CD4-positive, alpha-beta T cell treated with Interleukin-10 for 1 hour (primary cell): ENCODE data around the gene AGTRAP.

ENCODE experiments used
- DNase-seq: peaks from one replicate; pipeline ENCODE4 v3.0.0-alpha.2; 2020

The AGTRAP gene

GRCh38 chr1:11786168-11786567 lies 50.2 kb downstream of the AGTRAP start:
- no peak for DNase-seq

GRCh38 chr1:11787251-11787803 lies 51.4 kb downstream of the AGTRAP start:
- no peak for DNase-seq

GRCh38 chr1:11787804-11788436 lies 52.0 kb downstream of the AGTRAP start:
- DNase-seq: no peak

- no peak for DNase-seq
Measured at GRCh38 chr1:11788549-11789053, 52.7 kb downstream of the AGTRAP start.

GRCh38 chr1:11789126-11790067 lies 53.5 kb downstream of the AGTRAP start:
- no peak for DNase-seq

GRCh38 chr1:11790101-11790879 lies 54.4 kb downstream of the AGTRAP start:
- DNase-seq: no peak

- DNase-seq: peak; percentile 44
Measured at GRCh38 chr1:11790880-11791715, 55.2 kb downstream of the AGTRAP start.

- DNase-seq: no peak
Measured at GRCh38 chr1:11792106-11792505, 56.2 kb downstream of the AGTRAP start.

- DNase-seq: no peak
Measured at GRCh38 chr1:11793819-11794218, 57.9 kb downstream of the AGTRAP start.

- DNase-seq: no peak
Measured at GRCh38 chr1:11794446-11795237, 58.7 kb downstream of the AGTRAP start.

- DNase-seq: no peak
Measured at GRCh38 chr1:11795238-11795890, 59.4 kb downstream of the AGTRAP start.

- no peak for DNase-seq
Measured at GRCh38 chr1:11796036-11796828, 60.3 kb downstream of the AGTRAP start.

GRCh38 chr1:11797525-11798216 lies 61.7 kb downstream of the AGTRAP start:
- no peak for DNase-seq

GRCh38 chr1:11799099-11799498 lies 63.2 kb downstream of the AGTRAP start:
- no peak for DNase-seq

GRCh38 chr1:11799896-11800295 lies 64.0 kb downstream of the AGTRAP start:
- no peak for DNase-seq

GRCh38 chr1:11800391-11800755 lies 64.4 kb downstream of the AGTRAP start:
- DNase-seq: no peak
